Stimulated activated CD8-positive, alpha-beta memory T cell treated with anti-CD3 and anti-CD28 coated beads, Interleukin-7, amount 100 ng/mL, for 4 hours (primary cell): ENCODE data around the gene CDC42SE2.
"Not testable (repeated sequence)": the region's sequence is repeated elsewhere in the genome, so short reads cannot be mapped to it uniquely, and the experiment has no call there.

Experiments
- DNase-seq, 2 donors: peaks; one replicate each; pipeline ENCODE4 v3.0.0-alpha.2; 2020; ENCODE audit warnings: low read depth in 2 of 2

Gene CDC42SE2

DNA sequence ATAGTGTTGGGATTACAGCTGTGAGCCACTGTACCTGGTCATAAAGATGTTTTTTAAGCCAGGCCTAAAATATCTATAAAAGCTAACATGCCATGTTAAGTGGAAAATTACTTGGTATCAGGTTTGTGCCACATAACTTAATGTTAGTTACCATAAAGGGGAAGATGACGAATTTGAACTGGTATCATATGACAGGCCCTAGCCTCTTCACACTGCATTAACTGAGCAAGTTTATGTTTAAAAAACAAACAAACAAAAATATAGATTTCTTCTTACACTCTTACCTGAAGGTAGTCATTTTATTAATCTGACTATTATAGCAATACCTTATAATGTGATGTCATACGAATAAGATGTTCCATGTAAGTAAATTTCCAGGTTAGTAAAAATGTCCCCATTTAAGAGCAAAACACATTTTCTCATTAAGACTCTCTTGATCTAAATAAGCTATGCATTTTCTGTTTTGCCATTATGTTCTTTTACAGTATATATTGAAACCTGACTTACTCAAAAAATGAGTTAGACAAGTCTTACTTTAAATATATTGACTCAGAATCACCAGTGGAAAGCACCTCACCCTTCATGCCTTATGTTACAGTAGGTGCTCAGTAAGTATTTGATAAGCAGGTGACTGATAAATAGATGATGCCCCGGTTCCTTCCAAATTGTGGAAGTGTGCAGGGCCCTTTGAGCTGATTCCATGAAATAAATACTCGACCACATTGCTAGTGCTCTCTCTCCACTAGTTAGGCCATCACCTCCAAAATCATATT, 125.4 kb downstream of the CDC42SE2 start:
- DNase-seq = no peak

DNA sequence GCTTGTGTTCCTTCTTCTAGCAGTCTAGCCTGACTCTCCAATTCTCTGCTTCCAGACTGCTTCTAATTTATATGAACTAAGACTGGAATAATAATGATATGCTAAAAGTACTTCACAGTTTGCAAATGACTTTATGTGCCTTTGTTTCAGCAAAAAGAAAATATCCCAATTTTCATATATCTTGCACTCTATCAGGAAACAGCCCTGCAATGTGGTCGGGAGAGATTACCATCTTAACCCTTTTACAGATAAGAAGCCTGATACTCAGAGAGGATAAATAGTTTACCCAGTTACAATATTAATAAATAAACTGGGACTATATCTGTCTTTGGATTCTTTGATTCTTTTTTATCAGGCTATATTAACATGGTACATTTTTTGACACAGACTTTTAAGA, 126.0 kb downstream of the CDC42SE2 start:
- DNase-seq = no peak

DNA sequence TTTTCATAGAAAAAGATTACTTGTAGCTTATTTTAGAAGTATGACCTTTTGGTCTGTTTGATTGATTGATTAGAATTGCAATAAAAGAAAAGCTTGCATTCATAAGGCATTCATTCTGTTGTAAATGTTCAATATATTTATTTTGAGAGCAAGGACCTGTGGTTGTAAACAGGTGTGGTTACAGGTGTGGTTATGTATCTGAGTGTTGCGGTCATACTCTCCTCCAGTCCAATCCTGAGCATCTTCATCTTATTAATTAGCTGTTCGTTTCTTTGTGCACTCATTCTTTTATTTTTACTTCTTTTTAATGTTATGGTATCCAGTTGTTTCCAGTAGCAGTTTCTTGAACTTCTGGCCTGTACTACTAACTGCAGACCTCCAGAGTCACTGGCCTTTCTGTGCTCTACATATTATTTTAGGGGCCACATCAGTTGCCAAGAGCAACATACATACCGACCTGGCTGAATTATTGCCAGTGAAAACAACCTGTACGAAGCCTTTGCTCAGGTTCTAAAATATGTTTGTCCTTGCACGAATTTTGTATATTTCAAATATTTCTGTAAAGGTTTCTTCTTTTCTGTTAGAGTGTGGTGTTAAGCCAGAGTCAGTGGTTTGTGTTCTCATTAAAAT, 128.7 kb downstream of the CDC42SE2 start:
- no peak for DNase-seq

- DNase-seq = no peak
Measured at GRCh38 chr5:131393498-131393968, 129.7 kb downstream of the CDC42SE2 start.

DNA sequence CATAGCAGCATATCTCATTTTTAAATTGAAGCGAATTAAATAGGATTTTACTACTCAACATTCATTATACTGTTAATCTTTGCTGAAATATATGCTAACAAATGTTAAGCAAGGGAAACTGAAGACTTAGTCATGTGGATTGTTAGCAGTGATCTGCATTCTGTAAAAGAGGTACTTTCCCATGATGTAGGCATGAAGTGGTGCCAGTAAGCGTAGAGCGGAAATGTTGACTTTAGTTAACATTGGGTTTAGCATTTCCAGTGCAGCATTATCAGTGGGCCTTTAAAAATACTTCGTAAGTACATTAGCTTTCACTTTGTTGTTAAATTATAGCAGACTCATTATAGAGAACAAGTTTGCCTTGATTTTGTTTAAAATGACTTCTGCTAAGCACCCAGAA, 130.3 kb downstream of the CDC42SE2 start:
- peak in 1 of 2 donors; percentile 45 for DNase-seq

DNA sequence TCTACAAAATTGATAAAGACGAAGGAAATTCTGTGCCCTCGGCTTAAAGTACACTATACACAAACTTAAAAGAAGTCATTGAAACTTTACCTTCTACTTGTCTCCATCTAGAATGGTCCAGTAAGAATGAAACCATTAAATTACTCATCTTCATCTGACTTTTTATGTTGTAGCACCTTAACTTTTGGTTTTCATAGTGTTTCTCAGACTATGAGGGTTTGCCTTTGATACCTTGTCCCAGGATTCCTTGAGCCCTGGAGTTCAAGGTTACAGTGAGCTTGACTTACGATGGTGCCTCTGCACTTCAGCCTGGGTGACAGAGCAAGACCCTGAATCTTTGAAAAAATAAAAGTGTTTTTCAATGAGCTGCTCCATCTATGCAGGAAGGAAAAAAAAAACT, 132.2 kb downstream of the CDC42SE2 start:
- no peak for DNase-seq

- no peak for DNase-seq
Measured at GRCh38 chr5:131396630-131397273, 132.9 kb downstream of the CDC42SE2 start.

- not testable (repeated sequence) for DNase-seq
Measured at GRCh38 chr5:131399007-131399406, 135.2 kb downstream of the CDC42SE2 start.

GRCh38 chr5:131400585-131400984, 136.7 kb downstream of the CDC42SE2 start:
- no peak for DNase-seq

DNA sequence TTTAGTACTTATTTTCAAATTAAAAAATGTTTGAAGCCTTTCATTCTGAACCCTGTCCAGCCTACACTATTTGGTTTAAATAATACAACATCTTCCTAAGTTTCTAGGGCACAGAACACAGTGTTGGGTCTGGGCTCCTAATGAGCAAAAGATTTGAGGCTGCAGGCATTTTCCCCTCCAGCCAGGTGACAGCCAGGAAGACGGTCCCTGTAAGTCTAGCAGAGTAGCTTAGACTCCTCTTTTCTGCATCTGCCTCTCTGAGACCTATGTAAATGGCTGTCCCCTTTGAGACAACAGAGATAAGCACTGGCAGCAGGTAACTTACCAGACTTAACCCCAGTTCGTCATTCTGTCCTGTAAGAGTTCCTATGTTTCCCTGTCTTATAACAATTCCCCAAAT, 141.8 kb downstream of the CDC42SE2 start:
- no peak for DNase-seq

DNA sequence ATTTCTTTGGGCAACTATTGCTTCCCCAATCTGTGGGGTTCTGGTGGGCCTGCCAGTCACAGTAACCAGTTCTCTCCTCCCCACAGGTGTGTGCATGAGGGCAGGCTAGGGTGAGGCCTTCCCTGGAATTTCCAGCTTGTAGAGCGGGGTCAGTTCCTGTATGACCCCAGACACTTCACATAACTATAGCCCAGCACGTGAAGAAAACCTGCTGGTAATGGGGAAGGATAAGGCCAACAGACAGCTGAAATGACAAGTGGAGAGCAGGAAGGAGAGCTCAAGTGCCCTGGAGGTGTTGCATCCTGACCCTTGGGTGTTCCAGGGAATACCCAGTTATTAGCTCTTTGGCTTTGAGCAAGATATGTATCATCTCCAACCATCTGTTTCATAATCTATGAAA, 142.2 kb downstream of the CDC42SE2 start:
- DNase-seq = no peak

GRCh38 chr5:131406975-131407638, 143.3 kb downstream of the CDC42SE2 start:
- DNase-seq = no peak

DNA sequence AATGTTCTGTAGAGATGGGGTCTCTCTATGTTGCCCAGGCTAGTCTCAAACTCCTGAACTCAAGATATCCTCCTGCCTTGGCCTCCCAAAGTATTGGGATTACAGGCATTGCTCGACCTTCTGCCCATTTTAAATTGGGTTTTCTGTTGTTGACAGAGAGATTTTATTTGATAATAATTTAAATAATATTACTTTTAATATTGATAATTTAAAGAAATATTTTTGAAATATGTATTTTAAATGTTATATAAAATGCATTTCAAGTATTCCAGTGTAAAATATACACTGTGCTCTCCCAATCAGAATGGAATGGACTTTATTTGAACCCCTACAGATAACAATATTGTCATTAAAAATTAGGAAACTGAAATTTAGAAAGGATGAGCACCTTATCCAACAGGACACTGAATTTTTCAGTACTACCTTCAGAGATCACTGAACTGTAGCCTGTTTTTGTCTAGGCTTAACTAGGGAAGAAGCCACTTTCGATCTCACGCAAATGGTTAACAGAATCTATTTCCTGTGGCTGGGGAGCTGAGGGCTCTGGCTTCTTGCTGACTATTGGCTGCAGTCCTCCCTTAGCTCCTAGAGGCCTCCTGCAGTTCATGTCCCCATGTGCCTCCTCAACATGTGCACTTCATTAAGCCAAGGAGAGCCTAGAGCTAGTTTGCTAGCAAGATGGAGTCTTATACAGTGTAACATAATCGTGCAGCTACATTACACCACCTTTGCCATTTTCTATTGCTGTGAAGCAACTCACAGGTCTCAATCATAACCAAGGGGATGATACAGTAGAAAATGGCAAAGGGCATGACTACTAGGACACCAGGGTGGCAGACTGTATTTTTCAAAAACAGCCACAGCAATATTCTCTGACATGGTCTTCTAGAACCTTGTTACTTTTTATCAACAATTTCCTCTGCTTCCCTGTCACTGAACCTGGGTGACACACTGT, 150.0 kb downstream of the CDC42SE2 start:
- DNase-seq = no peak

DNA sequence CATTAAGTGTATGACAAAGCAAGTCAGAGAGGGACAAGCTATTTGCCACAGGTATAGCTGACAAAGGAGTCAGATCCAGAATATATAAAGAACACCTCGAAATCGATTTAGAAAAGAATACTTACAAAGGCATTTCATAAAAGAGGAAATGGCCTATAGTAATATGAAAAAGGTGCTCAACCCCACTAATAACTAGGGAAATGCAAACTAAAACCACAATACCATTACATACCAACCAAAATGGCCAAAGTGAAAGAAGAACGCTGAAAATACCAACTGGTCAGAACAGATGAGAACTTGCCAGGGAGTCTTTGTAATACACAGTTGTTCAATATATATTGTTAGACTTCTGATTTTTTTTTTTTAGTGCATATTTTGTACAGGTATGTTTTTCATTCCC, 152.9 kb downstream of the CDC42SE2 start:
- DNase-seq = no peak

- peak; percentile 62 to 74 for DNase-seq
Measured at GRCh38 chr5:131417240-131417869, 153.5 kb downstream of the CDC42SE2 start.

DNA sequence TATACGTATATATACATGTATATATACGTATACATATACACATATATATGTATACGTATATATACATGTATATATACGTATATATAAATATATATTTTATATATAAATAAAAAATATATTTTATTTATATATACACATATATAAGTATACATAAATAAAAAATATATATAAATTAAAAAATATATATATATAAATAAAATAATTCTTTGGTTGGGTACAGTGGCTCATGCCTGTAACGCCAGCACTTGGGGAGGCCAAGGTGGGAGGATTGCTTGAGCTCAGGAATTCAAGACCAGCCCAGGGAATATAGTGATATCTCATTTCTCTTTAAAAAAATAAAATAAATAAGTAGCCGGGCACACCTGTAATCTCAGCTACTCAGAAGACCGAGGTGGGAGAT, 155.0 kb downstream of the CDC42SE2 start:
- no peak for DNase-seq

DNA sequence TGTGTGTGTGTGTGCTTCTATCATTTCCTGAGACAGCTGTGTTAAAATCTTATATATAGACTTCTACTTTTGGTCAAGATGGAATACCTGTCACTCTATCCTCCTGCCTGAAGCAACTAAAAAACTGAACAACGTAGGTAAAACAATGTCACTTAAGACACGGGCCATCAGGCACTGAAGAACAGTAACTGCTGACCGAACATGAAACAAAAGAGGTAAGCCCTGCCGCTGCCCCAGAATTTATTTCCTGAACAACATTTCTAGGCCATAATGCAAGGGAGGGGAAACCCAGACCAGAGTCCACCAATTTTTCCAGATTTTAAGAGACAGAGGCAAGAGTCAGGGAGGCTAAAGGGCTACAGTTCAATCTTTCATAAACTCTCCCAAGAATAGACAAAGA, 156.0 kb downstream of the CDC42SE2 start:
- DNase-seq = no peak

- DNase-seq = no peak
Measured at GRCh38 chr5:131423056-131423455, 159.2 kb downstream of the CDC42SE2 start.

DNA sequence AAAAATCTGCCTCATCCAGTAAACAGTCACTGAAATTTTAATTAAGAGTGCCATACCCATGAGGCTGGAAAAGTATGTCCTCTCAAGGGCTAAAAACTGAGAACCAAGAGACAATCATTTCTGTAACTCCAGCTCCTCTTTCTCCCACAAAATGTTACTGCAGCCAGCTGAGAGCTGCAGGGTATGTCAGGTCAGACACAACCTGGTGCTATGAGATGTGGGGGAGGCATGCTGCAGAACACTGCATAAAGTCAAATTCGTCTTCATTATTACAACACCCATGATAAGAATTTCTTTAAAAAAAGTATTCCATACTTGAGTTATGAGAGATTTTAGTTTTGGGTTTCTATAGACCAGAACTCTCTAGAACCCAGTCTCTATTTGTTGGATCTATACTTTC, 162.2 kb downstream of the CDC42SE2 start:
- no peak for DNase-seq

GRCh38 chr5:131430794-131431193, 166.9 kb downstream of the CDC42SE2 start:
- no peak for DNase-seq

DNA sequence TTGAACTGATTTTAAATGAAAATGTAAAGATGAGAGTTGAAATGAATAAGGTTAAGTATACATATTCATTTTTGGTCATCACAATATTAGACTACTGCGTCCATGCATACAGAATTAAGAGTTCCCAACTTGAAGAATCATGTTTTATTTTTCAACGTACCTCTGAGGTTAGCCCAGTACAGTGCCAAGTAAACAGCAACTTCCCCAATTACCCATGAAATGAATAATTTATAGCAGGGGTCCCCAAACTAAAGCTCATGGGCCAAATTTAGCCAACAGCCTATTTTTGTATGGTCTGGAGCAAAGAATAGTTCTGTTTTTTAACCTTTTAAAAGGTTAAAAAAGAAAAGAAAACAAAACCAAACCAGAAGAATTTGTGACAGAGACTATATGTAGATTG, 167.9 kb downstream of the CDC42SE2 start:
- no peak for DNase-seq
